Measurements from ENCODE around the gene NDUFA7. TPM values are rescaled to one million over a fixed set of nuclear protein-coding genes. Genes with fewer than 3 reads are reported as not detected.
"Not testable (repeated sequence)": the region's sequence is repeated elsewhere in the genome, so short reads cannot be mapped to it uniquely, and the experiment has no call there.

NDUFA7 gene
- total RNA-seq, 2 donors from 2014 or later = 39.6 to 52.6 TPM

GRCh38 chr19:8321986-8322637 is 937 bp upstream of the NDUFA7 start:
- peak overlapping the region; percentile 84 to 88 for H3K27ac ChIP-seq
- no peak for DNase-seq (ENCODE audit: low spot score)
- intact Hi-C loops (cut with DNase I) = loop anchor here (1.0 kb wide), 1 partner anchor 14 kb away; the partner anchor contains the start of gene CD320
- no peaks in the 10 kb centered on the region for H3K27me3 ChIP-seq (replicated peaks; ENCODE audit: insufficient read depth)
- no peaks in the 10 kb centered on the region for H3K36me3 ChIP-seq
- peaks cover 4% of the 10 kb centered on the region for H3K4me1 ChIP-seq (replicated peaks)
- H3K4me3 ChIP-seq = peak overlapping the region; percentile 72 to 94
- no peaks in the 10 kb centered on the region for H3K9me3 ChIP-seq
- TF ChIP-seq CTCF (IDR thresholded peaks at IDR 0.05) (no peak), POLR2A (IDR thresholded peaks at IDR 0.05) (no peak), POLR2AphosphoS5 (IDR thresholded peaks at IDR 0.05) (no peak)
- 17% methylated on average over 29 of the region's 30 CpGs for WGBS

GRCh38 chr19:8320564-8321066 is 560 bp downstream of the NDUFA7 start:
- no peaks in the 10 kb centered on the region for H3K27me3 ChIP-seq (replicated peaks; ENCODE audit: insufficient read depth)
- peaks cover 4% of the 10 kb centered on the region for H3K4me1 ChIP-seq (replicated peaks)
- no peak for DNase-seq (ENCODE audit: low spot score)
- no peaks in the 10 kb centered on the region for H3K9me3 ChIP-seq
- intact Hi-C loops (cut with DNase I) = loop anchor here (1.0 kb wide), 1 partner anchor 12 kb away; the partner anchor contains the start of gene CD320
- peak overlapping the region; percentile 84 to 88 for H3K27ac ChIP-seq
- peak overlapping the region; percentile 72 to 94 for H3K4me3 ChIP-seq
- TF ChIP-seq POLR2A (IDR thresholded peaks at IDR 0.05) (no peak), POLR2AphosphoS5 (IDR thresholded peaks at IDR 0.05) (no peak), CTCF (IDR thresholded peaks at IDR 0.05) (no peak)
- WGBS = 2% methylated on average over 16 of the region's 16 CpGs
- H3K36me3 ChIP-seq = no peaks in the 10 kb centered on the region

- Histone ChIP-seq H3K9me3 (no peaks in the 10 kb centered on the region), H3K4me3 (peak overlapping the region; percentile 72 to 94), H3K27ac (peak overlapping the region in 1 of 2 donors; percentile 84), H3K36me3 (no peaks in the 10 kb centered on the region), H3K4me1 (replicated peaks) (peaks cover 4% of the 10 kb centered on the region), H3K27me3 (replicated peaks; ENCODE audit: insufficient read depth) (no peaks in the 10 kb centered on the region)
- 81% methylated on average over 19 of the region's 19 CpGs for WGBS
- intact Hi-C loops (cut with DNase I) = no loop called here
- TF ChIP-seq POLR2AphosphoS5 (IDR thresholded peaks at IDR 0.05) = no peak
- TF ChIP-seq POLR2A (IDR thresholded peaks at IDR 0.05) = no peak
- no peak for TF ChIP-seq CTCF (IDR thresholded peaks at IDR 0.05)
- DNase-seq (ENCODE audit: low spot score) = no peak
These were observed 1.2 kb downstream of the NDUFA7 start for GRCh38 chr19:8319807-8320520.

GRCh38 chr19:8318835-8319234 is 2.3 kb downstream of the NDUFA7 start:
- H3K4me1 ChIP-seq (replicated peaks); intact Hi-C loops (cut with DNase I); H3K9me3 ChIP-seq; H3K36me3 ChIP-seq; H3K27ac ChIP-seq; H3K27me3 ChIP-seq (replicated peaks; ENCODE audit: insufficient read depth); DNase-seq (ENCODE audit: low spot score); H3K4me3 ChIP-seq: not testable (repeated sequence)
- WGBS = 82% methylated on average over 9 of the region's 9 CpGs

GRCh38 chr19:8316351-8317125 is 4.6 kb downstream of the NDUFA7 start:
- TF ChIP-seq CTCF (IDR thresholded peaks at IDR 0.05) = no peak
- TF ChIP-seq POLR2A (IDR thresholded peaks at IDR 0.05) = no peak
- no peak for TF ChIP-seq POLR2AphosphoS5 (IDR thresholded peaks at IDR 0.05)

GRCh38 chr19:8314981-8315640 is 6.1 kb downstream of the NDUFA7 start:
- H3K4me3 ChIP-seq; H3K27me3 ChIP-seq (replicated peaks; ENCODE audit: insufficient read depth); H3K27ac ChIP-seq; H3K36me3 ChIP-seq; H3K4me1 ChIP-seq (replicated peaks); H3K9me3 ChIP-seq; intact Hi-C loops (cut with DNase I); DNase-seq (ENCODE audit: low spot score): not testable (repeated sequence)
- WGBS = 87% methylated on average over 11 of the region's 11 CpGs

More at GRCh38 chr19:8316351-8317125, 4.6 kb downstream of the NDUFA7 start:
- Histone ChIP-seq H3K4me1 (replicated peaks) (peaks cover 9% of the 10 kb centered on the region), H3K27me3 (replicated peaks; ENCODE audit: insufficient read depth) (no peaks in the 10 kb centered on the region), H3K36me3 (no peaks in the 10 kb centered on the region), H3K27ac (no peak overlapping the region), H3K4me3 (no peak overlapping the region), H3K9me3 (no peaks in the 10 kb centered on the region)
- WGBS = 90% methylated on average over 14 of the region's 14 CpGs
- intact Hi-C loops (cut with DNase I) = no loop called here
- no peak for DNase-seq (ENCODE audit: low spot score)
